H1 (cell line): ENCODE measurements around the gene TMPRSS3. TPM values are rescaled to one million over a fixed set of nuclear protein-coding genes. Genes with fewer than 3 reads are reported as not detected.

Source experiments
- CTCF ChIA-PET: fragments of 300-600 bp; sonication (Branson Sonifier 250); formaldehyde crosslinking; loops from one replicate; lab custom pipeline; 2021; ENCODE audit not compliant: partially characterized antibody; lab: Charles Lee
- POLR2A ChIA-PET: fragments of 300-600 bp; sonication (Branson Sonifier 250); formaldehyde crosslinking; loops from one replicate; lab custom pipeline; 2021; ENCODE audit warnings: inconsistent platforms; ENCODE audit not compliant: partially characterized antibody; lab: Charles Lee
- DNase-seq, 2 experiments: peaks; one replicate each; pipeline versions ENCODE4 v3.0.0 to v3.0.0-alpha.2; 2010 to 2022; ENCODE audit warnings: low spot score in 2 of 2, low read depth in 1 of 2, mixed read lengths in 1 of 2
- FAIRE-seq: peaks from 2 replicates; lab custom pipeline; 2011; peaks lifted over from hg19 to GRCh38; lab: Jason Lieb, UNC
- H2AFZ ChIP-seq: 2 replicates; pipeline ENCODE4 v1.8.1; 2012; ENCODE audit warnings: low read length, inconsistent platforms
- H2AK5ac ChIP-seq: 2 replicates; pipeline ENCODE4 v1.6.1; 2013; ENCODE audit warnings: low read depth, low read length
- H2BK120ac ChIP-seq: replicated peaks from 2 replicates; pipeline ENCODE3; 2013; ENCODE audit warnings: low read depth, low read length, inconsistent platforms
- H2BK12ac ChIP-seq: 2 replicates; pipeline ENCODE4 v1.6.1; 2013; ENCODE audit warnings: low read depth, low read length
- H2BK15ac ChIP-seq: 2 replicates; pipeline ENCODE4 v1.6.1; 2013; ENCODE audit warnings: low read length
- H2BK20ac ChIP-seq: 2 replicates; pipeline ENCODE4 v1.6.1; 2013; ENCODE audit warnings: low read length
- H2BK5ac ChIP-seq: 2 replicates; pipeline ENCODE4 v1.6.1; 2013; ENCODE audit warnings: low read depth, low read length
- H3K14ac ChIP-seq: 2 replicates; pipeline ENCODE4 v1.6.1; 2013; ENCODE audit warnings: inconsistent platforms; ENCODE audit not compliant: insufficient read length
- H3K18ac ChIP-seq: 2 replicates; pipeline ENCODE4 v1.6.1; 2013; ENCODE audit warnings: low read length; ENCODE audit errors: extremely low read depth
- H3K23ac ChIP-seq: 2 replicates; pipeline ENCODE4 v1.6.1; 2013; ENCODE audit warnings: inconsistent platforms; ENCODE audit not compliant: insufficient read length
- H3K23me2 ChIP-seq: 2 replicates; pipeline ENCODE4 v1.6.1; 2013; ENCODE audit warnings: low read depth, low read length
- H3K27ac ChIP-seq: 2 replicates; pipeline ENCODE4 v1.6.1; 2011; ENCODE audit warnings: low read depth, low read length, inconsistent platforms
- H3K27me3 ChIP-seq, 4 experiments: replicated peaks in 1 of 4; 1 replicate in 1 of 4; 2 replicates in 3 of 4; pipeline versions ENCODE4 v1.6.1 to v1.8.1; 2011 to 2013; ENCODE audit warnings: low read length in 3 of 4, mild to moderate bottlenecking in 3 of 4, inconsistent platforms in 2 of 4, mixed read lengths in 2 of 4, moderate library complexity in 1 of 4; ENCODE audit not compliant: control insufficient read depth in 3 of 4, insufficient read depth in 3 of 4; ENCODE audit errors: extremely low read depth in 1 of 4
- H3K36me3 ChIP-seq, 4 experiments: 2 replicates each; pipeline versions ENCODE4 v1.6.1 to v1.8.1; 2011 to 2013; ENCODE audit warnings: mild to moderate bottlenecking in 4 of 4, low read length in 3 of 4, moderate library complexity in 2 of 4, control low read depth in 1 of 4, inconsistent platforms in 1 of 4; ENCODE audit not compliant: insufficient read depth in 4 of 4, control insufficient read depth in 2 of 4
- H3K4ac ChIP-seq: replicated peaks from 2 replicates; pipeline ENCODE3; 2013; ENCODE audit warnings: low read length, low read depth, mixed read lengths, inconsistent platforms; ENCODE audit not compliant: insufficient read length
- H3K4me1 ChIP-seq, 4 experiments: replicated peaks in 1 of 4; 1 replicate in 1 of 4; 2 replicates in 3 of 4; pipeline versions ENCODE4 v1.6.1 to v1.8.1; 2011 to 2013; ENCODE audit warnings: low read length in 3 of 4, inconsistent platforms in 2 of 4, mixed read lengths in 1 of 4; ENCODE audit not compliant: insufficient read depth in 4 of 4, control insufficient read depth in 3 of 4
- H3K4me2 ChIP-seq, 2 experiments: 2 replicates each; pipeline versions ENCODE4 v1.6.1 to v1.8.1; 2011 to 2013; ENCODE audit warnings: low read depth in 2 of 2, low read length in 2 of 2, control low read depth in 1 of 2, inconsistent platforms in 1 of 2, mild to moderate bottlenecking in 1 of 2; ENCODE audit not compliant: insufficient read depth in 1 of 2
- H3K4me3 ChIP-seq, 4 experiments: fragments of 200-600, 300-600 bp in 1 of 4; sonication (generic), shearing (Covaris generic), sonication (Bioruptor Twin) in 1 of 4; 2 replicates each; pipeline versions ENCODE4 v1.5.1 to v1.8.1; 2011 to 2016; ENCODE audit warnings: low read length in 4 of 4, low read depth in 3 of 4, control low read depth in 2 of 4, inconsistent platforms in 2 of 4, mild to moderate bottlenecking in 2 of 4, mixed read lengths in 1 of 4, moderate library complexity in 1 of 4; ENCODE audit not compliant: insufficient read depth in 2 of 4; ENCODE audit errors: extremely low read depth in 1 of 4
- H3K56ac ChIP-seq: replicated peaks from 2 replicates; pipeline ENCODE3; 2013; ENCODE audit warnings: low read depth, mild to moderate bottlenecking, mixed read lengths, low read length, inconsistent platforms; ENCODE audit not compliant: insufficient read length
- H3K79me1 ChIP-seq: 2 replicates; pipeline ENCODE4 v1.6.1; 2013; ENCODE audit warnings: low read depth, low read length, control low read depth
- H3K79me2 ChIP-seq, 2 experiments: 2 replicates each; pipeline versions ENCODE4 v1.6.1 to v1.8.1; 2012 to 2013; ENCODE audit warnings: low read length in 2 of 2, mild to moderate bottlenecking in 2 of 2, inconsistent platforms in 1 of 2; ENCODE audit not compliant: insufficient read depth in 2 of 2, control insufficient read depth in 1 of 2
- H3K9ac ChIP-seq, 4 experiments: replicated peaks in 1 of 4; 1 replicate in 1 of 4; 2 replicates in 3 of 4; pipeline versions ENCODE4 v1.6.1 to v1.8.1; 2011 to 2013; ENCODE audit warnings: low read depth in 3 of 4, low read length in 3 of 4, control low read depth in 2 of 4, mild to moderate bottlenecking in 2 of 4, moderate library complexity in 2 of 4, inconsistent platforms in 1 of 4; ENCODE audit errors: extremely low read depth in 1 of 4
- H3K9me3 ChIP-seq, 2 experiments: 2 replicates each; pipeline versions ENCODE4 v1.6.1 to v1.8.1; 2012 to 2013; ENCODE audit warnings: mild to moderate bottlenecking in 2 of 2, moderate library complexity in 2 of 2, control low read depth in 1 of 2, inconsistent platforms in 1 of 2, low read depth in 1 of 2, low read length in 1 of 2, mixed read lengths in 1 of 2; ENCODE audit not compliant: insufficient read depth in 2 of 2
- H4K20me1 ChIP-seq, 2 experiments: replicated peaks in 1 of 2; 2 replicates each; pipeline versions ENCODE3 to v1.8.1; 2011 to 2013; ENCODE audit warnings: inconsistent platforms in 2 of 2, low read length in 2 of 2, mild to moderate bottlenecking in 1 of 2; ENCODE audit not compliant: insufficient read depth in 2 of 2, control insufficient read depth in 1 of 2
- H4K5ac ChIP-seq: 2 replicates; pipeline ENCODE4 v1.6.1; 2013; ENCODE audit warnings: low read length, low read depth, mixed read lengths, inconsistent platforms; ENCODE audit not compliant: insufficient read length
- H4K8ac ChIP-seq: 2 replicates; pipeline ENCODE4 v1.8.0; 2013; ENCODE audit warnings: mild to moderate bottlenecking, moderate library complexity, low read length, inconsistent platforms; ENCODE audit not compliant: insufficient read depth; ENCODE audit errors: extremely low read depth
- H4K91ac ChIP-seq: replicated peaks from 2 replicates; pipeline ENCODE3; 2013; ENCODE audit warnings: low read length, mixed read lengths, inconsistent platforms; ENCODE audit not compliant: insufficient read length
- CREB1 ChIP-seq: IDR thresholded peaks from 2 replicates; pipeline ENCODE4 v1.6.1; 2012; ENCODE audit warnings: inconsistent platforms
- CTBP2 ChIP-seq: IDR thresholded peaks from 2 replicates; pipeline ENCODE4 v1.7.0; 2011; ENCODE audit warnings: borderline replicate concordance, mild to moderate bottlenecking, moderate library complexity, mixed read lengths, low read length; ENCODE audit not compliant: insufficient read depth, insufficient read length
- HDAC2 ChIP-seq, 2 experiments: fragments of 300-600 bp in 1 of 2; sonication (generic) in 1 of 2; IDR thresholded peaks; 2 replicates each; pipeline ENCODE4 v1.6.1; 2011 to 2012; ENCODE audit warnings: low read depth in 2 of 2, low read length in 2 of 2, mild to moderate bottlenecking in 2 of 2, moderate library complexity in 2 of 2, borderline replicate concordance in 1 of 2, inconsistent platforms in 1 of 2
- POU5F1 ChIP-seq: IDR thresholded peaks from 2 replicates; pipeline ENCODE4 v1.6.1; 2011; ENCODE audit warnings: low read depth, mild to moderate bottlenecking, low read length, moderate library complexity
- RAD21 ChIP-seq, 2 experiments: IDR thresholded peaks in 1 of 2; conservative IDR thresholded peaks in 1 of 2; 2 replicates each; pipeline ENCODE4 v1.6.1; 2011; ENCODE audit warnings: low read depth in 2 of 2, low read length in 2 of 2, improper control_type of control experiment in 1 of 2, inconsistent platforms in 1 of 2, mild to moderate bottlenecking in 1 of 2, moderate library complexity in 1 of 2
- RNF2 ChIP-seq: fragments of 200-900, 300-1000 bp; sonication (generic); IDR thresholded peaks from 2 replicates; pipeline ENCODE4 v1.7.1; 2016; ENCODE audit warnings: borderline replicate concordance, low read depth, mild to moderate bottlenecking, antibody characterized with exemption, low read length; ENCODE audit not compliant: poor library complexity, severe bottlenecking; ENCODE audit errors: missing control alignments
- SIRT6 ChIP-seq: IDR thresholded peaks from one replicate; pipeline ENCODE4 v1.7.1; 2012; ENCODE audit warnings: low read length, inconsistent platforms
- WGBS, 2 experiments: shearing (Covaris generic) in 1 of 2; methylation state at CpG; one replicate each; pipeline versions ENCODE4 v1.1.6 to v1.1.7; 2013 to 2015; ENCODE audit warnings: low lambda C conversion rate in 2 of 2, mixed read lengths in 2 of 2, inconsistent platforms in 1 of 2, low coverage in 1 of 2, missing lambda C conversion rate in 1 of 2; ENCODE audit not compliant: insufficient replicate concordance in 2 of 2, insufficient coverage in 1 of 2, insufficient read length in 1 of 2; ENCODE audit errors: extremely low coverage in 1 of 2, missing lambda C conversion rate in 1 of 2; 5-methylcytosine and 5-hydroxymethylcytosine counted together
- polyA plus RNA-seq, 7 experiments: library from polyadenylated mRNA; depleted of rRNA in 3 of 7; stranded (reverse) in 5 of 7; unstranded in 2 of 7; fragments of >200 nt in 5 of 7; fragments of 200-250 nt in 2 of 7; gene quantifications; 1 replicate in 5 of 7; 2 replicates in 1 of 7; 4 replicates in 1 of 7; pipeline versions ENCODE4 v1.2.1 to v1.2.3, GENCODE V29; 2011 to 2013; ENCODE audit warnings: missing spikeins in 2 of 7, mixed read lengths in 2 of 7
- total RNA-seq: library from RNA; stranded (reverse); fragmentation: NEBNext Ultra II Directional; extraction: Animal tissue kit (Norgen Biotek cat#: 25700); gene quantifications from 2 replicates; pipeline ENCODE4 v1.2.1, GENCODE V29; 2021
- TF ChIP-seq, protein P1 (sequence below): IDR thresholded peaks from 2 replicates; pipeline ENCODE4 v1.6.1; 2012; ENCODE audit warnings: low read length, inconsistent platforms

The TMPRSS3 gene
- total and polyA plus RNA-seq, 2 of the 8 experiments (the other 6 are each of a cell fraction or from before 2014, with no cell fraction given): 0.38 TPM; not detected in 1

- H4K20me1 ChIP-seq: no peaks in the 10 kb centered on the region
- H2BK120ac ChIP-seq: no peak overlapping the region
- CTCF ChIA-PET: interaction anchor here (0.6 to 1.5 kb wide), 3 partner anchors 7 to 36 kb away, joined by 3 to 5 read pairs (median 3); no protein-coding TSS in a partner anchor
- H3K4me2 ChIP-seq: no peak overlapping the region
- no peak overlapping the region for H3K4ac ChIP-seq
- FAIRE-seq (no peak), DNase-seq (peak in 1 of 2 experiments; percentile 24)
- no peak overlapping the region for H3K18ac ChIP-seq
- no peak overlapping the region for H2BK12ac ChIP-seq
- no peaks in the 10 kb centered on the region for H3K79me1 ChIP-seq
- no peak overlapping the region for H4K5ac ChIP-seq
- no peak overlapping the region for H3K4me3 ChIP-seq
- no peaks in the 10 kb centered on the region for H3K36me3 ChIP-seq
- no peak overlapping the region for H4K8ac ChIP-seq
- no peak overlapping the region for H2AK5ac ChIP-seq
- no peaks in the 10 kb centered on the region for H3K23me2 ChIP-seq
- no peak overlapping the region for H2BK15ac ChIP-seq
- no peak overlapping the region for H2BK5ac ChIP-seq
- POLR2A ChIA-PET: interaction anchor here (1.3 kb wide), 1 partner anchor 16 kb away, joined by 3 read pairs; the partner anchor contains the start of gene TFF3
- no peaks in the 10 kb centered on the region for H3K79me2 ChIP-seq
- H3K14ac ChIP-seq: no peak overlapping the region
- no peak overlapping the region for H3K9ac ChIP-seq
- H4K91ac ChIP-seq: no peak overlapping the region
- no peak overlapping the region for H3K23ac ChIP-seq
- H3K27me3 ChIP-seq: no peaks in the 10 kb centered on the region
- no peak overlapping the region for H3K56ac ChIP-seq
- WGBS, 2 experiments: 80% methylated on average over 4 of the region's 4 CpGs; no CpG with 5 or more reads in 1 of the 2 experiments
- no peak overlapping the region for H2BK20ac ChIP-seq
- H2AFZ ChIP-seq: 0 out of 2 replicates have a peak overlapping the region, but pooled peaks have one; percentile 2
- H3K9me3 ChIP-seq: peaks cover 12 to 16% of the 10 kb centered on the region in 2 experiments
- peaks cover 0 to 4% (median 0%) of the 10 kb centered on the region in 4 experiments; a peak in 1 of 7 replicates for H3K4me1 ChIP-seq
- no peak overlapping the region for H3K27ac ChIP-seq
- TF ChIP-seq HDAC2 (IDR thresholded peaks at IDR 0.05; ENCODE audit: borderline replicate concordance in 1 of 2, low read depth in 2 of 2, low read length in 2 of 2) (no peak), CREB1 (no peak), CTBP2 (no peak), RAD21 (IDR thresholded peaks at IDR 0.05 in 1 of 2, conservative IDR thresholded peaks at IDR 0.05 in 1 of 2; ENCODE audit: low read depth in 2 of 2, low read length in 2 of 2) (no peak), RNF2 (no peak), SIRT6 (no peak), POU5F1 (no peak)
- TF ChIP-seq, protein P1, sequence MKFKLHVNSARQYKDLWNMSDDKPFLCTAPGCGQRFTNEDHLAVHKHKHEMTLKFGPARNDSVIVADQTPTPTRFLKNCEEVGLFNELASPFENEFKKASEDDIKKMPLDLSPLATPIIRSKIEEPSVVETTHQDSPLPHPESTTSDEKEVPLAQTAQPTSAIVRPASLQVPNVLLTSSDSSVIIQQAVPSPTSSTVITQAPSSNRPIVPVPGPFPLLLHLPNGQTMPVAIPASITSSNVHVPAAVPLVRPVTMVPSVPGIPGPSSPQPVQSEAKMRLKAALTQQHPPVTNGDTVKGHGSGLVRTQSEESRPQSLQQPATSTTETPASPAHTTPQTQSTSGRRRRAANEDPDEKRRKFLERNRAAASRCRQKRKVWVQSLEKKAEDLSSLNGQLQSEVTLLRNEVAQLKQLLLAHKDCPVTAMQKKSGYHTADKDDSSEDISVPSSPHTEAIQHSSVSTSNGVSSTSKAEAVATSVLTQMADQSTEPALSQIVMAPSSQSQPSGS: no peak
Observed at GRCh38 chr21:42330380-42331371, 65.2 kb downstream of the TMPRSS3 start.
